CD4-positive, alpha-beta T cell treated with Interleukin-21 for 1 hour (primary cell): ENCODE data around the gene RESF1.

Experiments used
- DNase-seq: peaks from one replicate; pipeline ENCODE4 v3.0.0-alpha.2; 2020

The RESF1 gene

GRCh38 chr12:31962076-31962475 is 2.9 kb downstream of the RESF1 start:
- no peak for DNase-seq

- DNase-seq, result no peak
These were observed 5.1 kb downstream of the RESF1 start for GRCh38 chr12:31964280-31964679.

GRCh38 chr12:31965090-31965489 is 5.9 kb downstream of the RESF1 start:
- DNase-seq, result peak; percentile 76

- DNase-seq, result no peak
These were observed 7.5 kb downstream of the RESF1 start for GRCh38 chr12:31966558-31967205.

GRCh38 chr12:31967539-31967938 is 8.3 kb downstream of the RESF1 start:
- DNase-seq, result peak; percentile 39

- no peak for DNase-seq
These were observed 11.0 kb downstream of the RESF1 start for GRCh38 chr12:31970199-31970598.

GRCh38 chr12:31973818-31974217 is 14.6 kb downstream of the RESF1 start:
- DNase-seq, result no peak

GRCh38 chr12:31974673-31975072 is 15.5 kb downstream of the RESF1 start:
- no peak for DNase-seq

- DNase-seq, result no peak
These were observed 25.8 kb downstream of the RESF1 start for GRCh38 chr12:31984806-31985591.

- no peak for DNase-seq
These were observed 26.6 kb downstream of the RESF1 start for GRCh38 chr12:31985832-31986231.

GRCh38 chr12:31989571-31990362 is 30.6 kb downstream of the RESF1 start:
- DNase-seq, result no peak

GRCh38 chr12:31991146-31991545 is 31.9 kb downstream of the RESF1 start:
- no peak for DNase-seq

GRCh38 chr12:31991815-31992214 is 32.6 kb downstream of the RESF1 start:
- no peak for DNase-seq

GRCh38 chr12:31999692-32000091 is 40.5 kb downstream of the RESF1 start:
- no peak for DNase-seq

- no peak for DNase-seq
These were observed 41.3 kb downstream of the RESF1 start for GRCh38 chr12:32000373-32001005.

GRCh38 chr12:32002848-32003493 is 43.8 kb downstream of the RESF1 start:
- no peak for DNase-seq

- no peak for DNase-seq
These were observed 44.4 kb downstream of the RESF1 start for GRCh38 chr12:32003654-32004053.

GRCh38 chr12:32005496-32006125 is 46.4 kb downstream of the RESF1 start:
- no peak for DNase-seq
